Pulmonary artery endothelial cell (primary cell): ENCODE results near the gene CFAP74. TPM values are rescaled to one million over a fixed set of nuclear protein-coding genes. Genes with fewer than 3 reads are reported as not detected.
A peak's percentile ranks its signal among the peaks of the same experiment; 100 is the strongest.
"Not testable (repeated sequence)": the region's sequence is repeated elsewhere in the genome, so short reads cannot be mapped to it uniquely, and the experiment has no call there.

Experiments
- DNase-seq: peaks from one replicate; pipeline ENCODE4 v3.0.0-alpha.2; 2011; ENCODE audit warnings: low read depth, low spot score
- total RNA-seq: library from RNA; depleted of rRNA; stranded (reverse); fragments of >200 nt; gene quantifications from 2 replicates; pipeline ENCODE4 v1.2.3, GENCODE V29; 2014

Gene CFAP74
- total RNA-seq, 1 donor from 2014 or later: not detected

GRCh38 chr1:1899266-1899966 lies 104.2 kb downstream of the CFAP74 start:
- no peak for DNase-seq

GRCh38 chr1:1898246-1898933 lies 105.2 kb downstream of the CFAP74 start:
- DNase-seq: no peak

- DNase-seq: no peak
These were observed 107.9 kb downstream of the CFAP74 start for GRCh38 chr1:1895456-1896336.

DNA sequence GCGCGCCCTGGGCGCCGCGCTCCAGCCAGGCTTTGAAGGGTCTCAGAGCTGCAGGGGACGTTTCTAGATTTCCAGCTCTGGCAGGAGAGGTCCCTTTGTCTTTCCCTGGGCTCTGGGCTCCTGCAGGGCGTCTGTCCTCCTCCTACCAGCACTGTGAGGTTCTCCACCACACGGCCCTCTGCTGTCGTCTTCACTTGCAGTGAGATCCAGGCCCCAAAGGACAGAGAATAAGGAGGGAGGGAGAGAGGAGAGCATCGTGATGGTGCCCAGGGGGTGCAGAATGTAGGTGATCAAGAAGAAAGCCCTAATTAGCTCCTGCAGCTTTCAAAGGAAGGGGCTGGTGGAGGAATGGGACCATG lies 108.5 kb downstream of the CFAP74 start:
- DNase-seq: no peak

GRCh38 chr1:1894354-1895059 lies 109.1 kb downstream of the CFAP74 start:
- no peak for DNase-seq

DNA sequence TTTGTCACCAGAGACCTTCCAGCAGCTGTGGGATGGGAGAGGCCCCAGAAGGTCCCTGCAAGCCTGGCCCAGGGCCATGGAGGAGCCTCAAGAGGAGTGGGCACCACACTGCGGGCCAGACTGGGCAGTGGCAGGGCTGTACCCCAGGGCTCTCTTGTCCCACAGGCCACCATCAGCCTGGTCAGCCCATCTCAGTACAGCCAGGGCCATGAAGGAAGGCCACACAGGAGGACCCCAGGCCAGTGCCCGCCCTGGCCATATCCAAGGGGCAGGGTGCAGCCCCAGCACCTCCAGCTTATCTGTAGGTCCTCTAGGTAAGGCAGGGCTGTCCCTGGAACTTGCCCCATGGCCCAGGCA lies 109.6 kb downstream of the CFAP74 start:
- DNase-seq: no peak

GRCh38 chr1:1893291-1893985 lies 110.1 kb downstream of the CFAP74 start:
- no peak for DNase-seq

- DNase-seq: no peak
These were observed 110.8 kb downstream of the CFAP74 start for GRCh38 chr1:1892763-1893120.

DNA sequence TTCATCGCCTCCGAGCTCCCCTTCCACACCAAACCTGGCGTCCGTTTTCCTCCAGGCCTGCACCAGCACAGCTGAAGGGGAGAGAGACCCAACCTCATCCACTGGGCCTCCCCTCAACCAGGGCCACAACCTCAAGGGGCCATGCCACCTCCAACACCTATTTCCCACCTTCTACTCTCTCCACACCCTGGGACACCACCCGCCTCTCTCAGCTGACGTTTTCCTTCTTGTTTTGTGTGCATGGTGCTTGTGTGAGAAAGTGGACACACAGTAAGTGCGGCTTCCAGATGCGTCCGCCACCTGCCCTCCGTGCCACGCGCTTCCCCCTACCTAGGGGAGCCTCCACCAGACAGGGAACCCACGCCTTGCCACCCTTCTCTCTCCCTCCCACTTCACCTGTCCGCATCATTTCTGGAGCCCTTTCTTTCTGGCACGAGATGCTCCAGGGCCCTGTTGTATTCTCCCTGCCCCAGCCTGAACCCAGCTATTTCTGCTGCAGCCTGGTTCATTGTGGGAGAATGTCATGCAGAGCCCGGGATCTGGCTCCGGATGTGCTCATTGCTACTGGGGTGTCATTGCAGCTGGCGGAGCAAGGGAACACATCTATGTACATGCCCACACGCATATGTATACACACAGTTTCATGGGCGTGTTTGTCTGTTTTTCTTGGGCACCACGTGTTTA lies 111.4 kb downstream of the CFAP74 start:
- DNase-seq: no peak

GRCh38 chr1:1891349-1892078 lies 112.1 kb downstream of the CFAP74 start:
- DNase-seq: no peak

GRCh38 chr1:1890506-1891348 lies 112.9 kb downstream of the CFAP74 start, which contains the start of gene GNB1:
GNB1 (minus strand) TSS chr1:1891087; CDS start chr1:1825453, 65,634 bp downstream.
- DNase-seq: peak; percentile 62

DNA sequence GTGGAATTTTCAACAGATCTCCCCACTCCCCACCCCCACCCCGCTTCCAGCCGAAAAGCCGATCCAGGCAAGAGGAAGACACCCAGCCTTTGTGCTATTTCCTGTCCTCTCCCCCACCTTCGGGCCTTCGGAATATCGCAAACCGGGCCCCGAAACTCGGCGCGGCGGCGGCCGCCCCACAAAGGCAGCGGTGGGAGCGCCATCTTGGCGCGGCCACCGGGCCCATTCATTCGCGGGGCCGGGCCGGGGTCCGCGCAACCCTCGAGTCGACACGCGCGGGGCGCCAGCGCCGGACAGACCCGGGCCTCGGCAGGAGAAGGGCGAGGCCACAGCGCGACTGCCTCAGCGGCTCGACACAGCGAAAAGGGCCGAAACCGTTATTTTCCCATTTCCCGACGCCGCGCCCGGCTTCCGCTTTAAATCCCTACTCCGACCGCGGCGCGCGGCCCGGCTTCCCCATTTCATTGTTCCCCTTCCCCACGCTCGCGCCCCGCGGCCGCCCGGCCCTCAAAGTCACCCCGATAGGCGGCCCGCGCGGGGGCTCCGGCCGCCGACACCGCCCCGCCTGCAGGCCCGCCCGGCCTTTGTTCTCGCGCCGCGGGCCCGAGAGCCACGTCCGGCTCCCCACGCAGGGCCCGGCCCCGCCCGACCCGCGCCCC lies 113.6 kb downstream of the CFAP74 start:
- DNase-seq: no peak

DNA sequence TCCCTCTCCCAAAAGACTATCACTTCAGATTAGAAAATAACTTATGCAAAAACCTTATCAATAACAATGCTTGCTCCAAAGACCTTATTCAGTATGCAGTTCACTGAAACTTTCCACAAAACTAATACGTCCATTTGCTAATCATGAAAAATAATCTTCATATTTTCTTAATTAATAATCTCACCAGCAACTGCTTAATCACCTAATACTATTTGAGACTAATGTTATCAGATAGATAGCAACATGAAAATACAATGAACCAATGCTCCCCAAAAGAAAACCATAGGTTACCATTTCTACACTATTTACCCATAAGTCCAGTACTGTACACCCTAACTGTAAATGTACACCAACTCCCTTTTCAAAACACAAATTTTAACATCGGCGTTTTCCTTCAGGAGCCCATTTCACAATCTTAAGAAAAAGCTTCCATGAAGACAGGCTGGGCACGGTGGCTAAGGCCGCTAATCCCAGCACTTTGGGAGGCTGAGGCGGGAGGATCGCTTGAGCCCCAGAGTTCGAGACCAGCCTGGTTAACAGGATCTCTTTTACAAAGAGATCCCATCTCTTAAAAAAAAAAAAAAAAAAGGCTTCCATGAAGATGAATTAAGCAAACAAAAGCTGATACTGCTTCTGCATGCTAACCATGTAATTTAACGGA lies 114.4 kb downstream of the CFAP74 start:
- DNase-seq: no peak

- not testable (repeated sequence) for DNase-seq
These were observed 119.7 kb downstream of the CFAP74 start for GRCh38 chr1:1883890-1884289.

- DNase-seq: no peak
These were observed 120.3 kb downstream of the CFAP74 start for GRCh38 chr1:1883092-1883873.

DNA sequence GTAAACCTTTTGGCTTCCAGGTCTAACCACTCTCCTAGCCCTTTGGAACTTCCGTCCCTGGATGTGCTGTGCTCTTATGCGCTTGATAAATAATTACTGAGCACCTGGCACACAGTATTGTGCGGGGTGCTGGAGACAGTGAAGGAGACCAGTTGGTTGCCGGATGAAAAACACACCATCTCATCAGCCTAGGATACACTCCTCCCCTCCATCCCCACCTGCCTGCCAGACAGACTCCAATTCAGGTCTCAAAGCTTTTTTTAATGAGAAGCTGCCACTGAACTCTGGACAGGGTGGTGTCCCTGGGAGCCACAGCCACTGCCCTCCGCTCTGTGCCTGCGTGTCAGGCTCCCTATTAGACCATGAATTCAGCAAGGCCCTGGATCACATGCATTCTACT lies 121.9 kb downstream of the CFAP74 start:
- no peak for DNase-seq
